GM19324 (cell line): Measurements from ENCODE around the gene NAT16.

Experiments
- ATAC-seq: cut with Tn5 transposase; IDR thresholded peaks from one replicate; pipeline ENCODE4 v1.9.1; 2021; ENCODE audit warnings: mild to moderate bottlenecking, moderate library complexity; ENCODE audit not compliant: unreplicated experiment, low FRiP score

The NAT16 gene

DNA sequence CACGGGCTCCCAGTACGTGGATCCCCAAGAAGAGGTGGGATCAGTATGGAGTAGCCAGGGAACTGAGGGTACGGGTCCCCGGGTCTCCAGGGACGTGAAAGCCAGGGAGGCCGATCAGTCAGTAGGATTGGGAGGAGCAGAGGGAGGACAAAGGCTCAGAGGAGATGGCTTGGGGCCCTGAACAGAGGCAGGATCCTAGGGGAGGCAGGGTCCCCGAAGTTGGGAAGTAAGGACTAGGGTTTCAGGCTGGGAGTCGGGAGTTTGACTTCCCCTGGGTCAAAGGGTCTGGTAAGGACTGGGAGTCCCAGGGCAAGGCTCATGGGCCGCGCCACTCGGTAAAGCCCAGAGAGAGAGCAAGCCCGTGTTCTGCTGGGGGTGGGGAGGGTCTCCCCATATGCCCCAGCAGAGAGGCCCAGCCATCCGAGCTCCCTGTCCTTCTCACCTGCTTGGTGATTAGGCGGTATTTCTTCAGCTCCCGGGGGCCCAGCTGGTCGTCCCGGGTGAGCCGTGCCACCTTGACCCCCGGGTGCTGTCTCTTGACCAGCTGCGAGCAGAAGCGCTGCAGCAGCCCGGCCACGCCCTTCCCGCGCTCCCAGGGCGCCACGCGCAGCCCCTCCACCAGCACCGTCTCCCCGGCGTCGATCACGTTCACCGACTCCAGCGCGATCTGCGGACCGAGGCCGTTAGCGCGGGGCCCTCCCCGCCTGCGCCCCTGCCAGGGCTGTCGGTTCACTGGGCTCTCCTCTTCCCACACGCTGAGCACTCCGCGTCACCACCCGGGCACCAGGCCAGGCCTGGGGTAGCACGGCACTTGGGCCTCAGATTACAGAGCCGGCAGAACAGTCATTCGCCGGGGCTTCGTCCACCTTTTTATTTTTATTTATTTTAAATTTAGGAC lies 7.0 kb downstream of the NAT16 start:
- ATAC-seq, result no peak

DNA sequence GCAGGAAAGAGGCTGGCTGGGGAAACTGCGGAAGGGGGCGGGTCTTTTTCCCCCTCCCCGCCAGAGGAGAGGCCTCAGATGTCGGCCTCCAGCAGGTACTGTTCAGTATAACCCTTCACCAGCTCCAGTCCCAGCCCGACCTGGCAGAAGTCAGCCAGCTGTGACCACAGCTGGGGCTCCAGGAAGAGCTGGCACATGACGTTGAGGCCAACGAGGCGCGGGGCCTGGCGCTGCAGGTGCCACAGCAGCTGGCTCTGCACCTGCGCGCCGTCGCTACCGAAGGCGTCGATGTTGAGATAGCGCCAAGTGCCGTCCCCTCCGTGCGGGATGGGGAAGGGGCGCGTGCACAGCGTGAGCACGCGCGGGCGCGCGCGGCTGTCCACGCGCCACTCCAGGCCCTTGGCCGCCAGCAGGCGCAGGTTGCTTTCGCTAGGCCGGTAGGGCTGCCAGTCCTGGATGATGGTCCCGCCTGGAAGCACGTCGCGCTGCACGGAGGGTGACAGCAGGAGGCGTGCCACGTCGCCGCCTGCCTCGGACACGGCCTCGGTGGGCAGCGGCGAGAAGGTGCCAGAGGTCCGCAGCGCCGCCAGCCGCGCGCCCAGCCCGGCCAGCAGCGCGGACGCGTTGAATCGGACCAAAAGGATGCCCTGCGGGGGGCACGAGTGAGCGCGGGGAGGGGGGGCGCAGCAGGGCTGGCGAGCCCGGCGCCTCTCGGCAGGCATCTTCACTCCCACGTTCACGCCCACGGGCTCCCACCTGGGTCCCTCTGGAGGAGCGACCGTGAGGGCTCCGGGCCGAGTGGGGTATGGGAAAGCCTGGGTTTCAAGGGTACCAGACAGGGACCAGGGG lies 7.9 kb downstream of the NAT16 start:
- no peak for ATAC-seq

DNA sequence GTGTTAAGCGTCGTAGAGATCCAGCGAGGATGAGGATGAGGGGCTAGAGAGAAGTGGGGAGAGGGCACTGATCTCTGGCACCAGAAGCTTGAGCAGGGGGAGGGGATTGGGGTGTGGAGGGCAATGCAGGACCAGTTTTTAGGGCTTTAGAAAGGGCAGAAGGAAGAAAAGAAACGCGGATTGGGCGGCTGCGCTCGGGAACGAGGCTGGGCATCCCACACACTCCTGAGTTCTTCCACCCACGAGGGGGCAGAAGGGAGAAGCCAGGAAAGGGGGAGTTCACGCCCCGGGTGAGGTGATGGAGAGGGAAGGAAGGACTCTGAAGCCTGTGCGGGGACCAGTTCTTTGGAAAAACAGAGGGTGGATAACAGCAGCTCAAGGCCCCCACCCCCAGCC lies 8.7 kb downstream of the NAT16 start:
- ATAC-seq, result no peak

DNA sequence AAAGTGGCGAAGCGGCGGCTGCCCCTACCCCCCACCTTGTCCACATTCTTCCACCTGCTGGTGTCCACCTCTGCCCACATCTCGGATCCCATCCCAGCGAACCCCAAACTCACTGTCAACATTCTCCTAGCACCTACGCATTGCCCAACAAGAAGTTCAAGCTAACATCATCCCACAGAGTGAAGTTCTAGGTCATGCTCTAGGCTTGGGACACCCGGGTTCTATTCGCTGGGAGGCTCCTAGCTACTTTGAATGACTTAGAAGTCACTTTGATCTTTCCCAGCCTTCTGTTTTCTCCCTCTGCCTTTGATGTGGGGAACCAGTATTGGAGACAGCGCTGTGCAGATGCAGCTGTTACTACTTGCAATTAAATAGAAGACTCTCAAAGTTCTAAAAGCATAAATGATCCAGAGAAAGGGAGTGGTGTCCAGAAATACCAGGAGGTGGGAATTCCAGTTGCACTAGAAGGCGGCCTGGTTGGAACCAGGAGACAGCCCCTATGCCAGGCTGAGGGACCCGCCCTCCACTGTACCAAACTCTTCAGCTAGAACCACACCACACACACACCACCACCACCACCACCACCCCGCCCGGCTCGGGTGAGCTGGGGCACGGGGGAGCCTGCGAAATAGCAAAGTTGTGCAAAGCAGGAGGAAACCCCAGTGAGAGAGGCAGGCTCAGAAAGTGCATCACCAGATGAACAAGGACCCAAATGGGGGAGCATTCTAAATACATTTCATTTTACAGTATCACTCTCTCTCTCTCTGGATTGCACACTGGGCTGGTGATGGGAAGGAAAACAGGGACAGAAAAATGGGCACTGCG lies 9.3 kb downstream of the NAT16 start:
- no peak for ATAC-seq

DNA sequence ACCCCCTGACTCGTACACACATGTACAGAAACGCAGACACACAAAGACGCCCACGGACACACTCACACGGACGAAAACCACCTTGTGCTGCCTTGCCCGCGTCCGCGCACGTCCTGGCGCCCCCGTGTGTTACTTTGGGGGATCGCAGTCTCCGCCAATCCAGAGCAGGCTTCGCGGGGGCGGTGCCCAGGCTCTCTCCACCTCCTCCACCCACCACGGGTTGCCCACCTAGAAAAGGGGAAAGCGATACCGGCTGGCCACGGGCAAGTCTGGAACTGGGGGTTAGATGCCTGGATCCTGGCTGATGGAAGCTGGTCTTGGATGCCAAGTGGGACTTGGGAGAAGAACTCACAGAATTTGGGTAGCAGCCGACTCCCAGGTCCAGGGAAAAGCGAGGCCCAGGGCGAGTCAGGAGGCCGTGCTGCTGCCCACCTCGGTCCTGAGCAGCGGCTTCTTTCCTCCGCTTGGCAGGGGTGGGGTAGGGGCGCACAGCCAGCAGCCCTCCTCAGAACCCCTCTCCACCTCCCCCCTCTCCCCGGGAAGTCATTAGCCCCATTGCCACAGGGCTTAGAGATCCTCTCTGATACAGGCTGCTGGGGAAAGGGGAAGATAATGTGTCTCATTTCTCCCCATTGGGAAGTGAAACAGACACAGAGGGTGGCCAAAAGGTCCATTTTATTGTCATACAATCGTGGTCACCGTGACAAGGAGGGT lies 10.1 kb downstream of the NAT16 start:
- no peak for ATAC-seq

DNA sequence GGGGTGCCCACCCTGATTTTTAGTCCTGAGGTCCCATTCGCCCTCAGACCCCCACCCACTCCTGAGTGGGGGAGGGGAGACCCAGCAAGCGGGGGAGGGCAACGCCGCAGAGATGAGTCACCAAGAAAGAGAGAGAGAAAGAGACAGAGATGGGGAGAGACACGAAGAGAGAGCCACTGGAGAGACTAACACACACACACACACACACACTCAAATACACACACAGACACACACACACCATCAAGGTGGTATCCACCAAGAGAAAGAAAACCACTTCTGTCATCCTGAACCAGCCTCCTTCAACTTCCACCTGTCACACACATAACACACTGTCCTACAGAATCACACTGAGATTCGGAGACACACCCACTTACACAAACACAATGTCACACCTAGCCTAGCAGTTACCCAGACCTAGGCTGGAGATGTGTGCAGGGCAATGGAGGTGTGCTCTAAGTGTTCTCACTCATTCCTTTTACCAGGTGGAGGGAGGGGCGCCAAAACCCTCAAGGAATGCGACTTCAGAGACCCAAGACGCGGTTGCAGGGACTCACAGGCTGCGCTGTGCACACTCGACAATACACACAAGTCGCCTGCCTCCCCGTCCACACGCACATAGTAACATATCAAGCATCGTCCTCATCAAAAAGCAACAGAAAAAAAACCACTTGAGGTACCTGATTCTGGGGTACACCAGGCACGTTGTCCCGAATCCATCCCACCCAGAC lies 10.8 kb downstream of the NAT16 start:
- no peak for ATAC-seq

DNA sequence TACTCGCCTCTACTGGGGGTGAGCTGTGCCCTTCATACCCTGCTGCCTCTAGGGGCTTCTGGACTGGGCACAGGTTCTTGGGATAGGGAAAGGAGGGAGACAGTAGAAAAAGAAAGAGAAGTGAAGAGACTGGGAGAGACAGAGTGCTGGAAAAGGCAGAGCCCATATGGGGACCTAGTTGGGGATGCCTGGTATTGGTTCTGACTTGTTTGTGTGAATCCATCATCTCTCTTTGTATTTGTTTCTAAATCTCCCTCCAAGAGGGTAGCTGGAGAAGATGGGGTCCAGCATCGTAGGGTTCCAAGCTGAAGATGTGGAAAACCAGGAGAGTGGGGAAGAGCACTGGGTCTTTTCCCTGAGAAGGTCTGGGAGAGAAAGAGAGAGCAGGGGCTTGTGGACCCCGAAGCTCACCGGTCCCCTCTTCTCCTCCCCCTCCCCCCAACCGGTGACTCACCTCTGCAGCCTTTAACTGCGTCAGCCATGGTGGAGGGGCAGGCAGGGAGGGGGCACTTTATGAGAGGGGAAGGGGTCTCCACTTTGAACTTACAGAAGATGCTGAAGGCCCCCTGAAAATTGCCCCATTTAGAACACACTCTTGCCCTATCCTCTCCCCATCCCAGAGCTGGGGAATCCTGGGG lies 11.6 kb downstream of the NAT16 start:
- no peak for ATAC-seq

DNA sequence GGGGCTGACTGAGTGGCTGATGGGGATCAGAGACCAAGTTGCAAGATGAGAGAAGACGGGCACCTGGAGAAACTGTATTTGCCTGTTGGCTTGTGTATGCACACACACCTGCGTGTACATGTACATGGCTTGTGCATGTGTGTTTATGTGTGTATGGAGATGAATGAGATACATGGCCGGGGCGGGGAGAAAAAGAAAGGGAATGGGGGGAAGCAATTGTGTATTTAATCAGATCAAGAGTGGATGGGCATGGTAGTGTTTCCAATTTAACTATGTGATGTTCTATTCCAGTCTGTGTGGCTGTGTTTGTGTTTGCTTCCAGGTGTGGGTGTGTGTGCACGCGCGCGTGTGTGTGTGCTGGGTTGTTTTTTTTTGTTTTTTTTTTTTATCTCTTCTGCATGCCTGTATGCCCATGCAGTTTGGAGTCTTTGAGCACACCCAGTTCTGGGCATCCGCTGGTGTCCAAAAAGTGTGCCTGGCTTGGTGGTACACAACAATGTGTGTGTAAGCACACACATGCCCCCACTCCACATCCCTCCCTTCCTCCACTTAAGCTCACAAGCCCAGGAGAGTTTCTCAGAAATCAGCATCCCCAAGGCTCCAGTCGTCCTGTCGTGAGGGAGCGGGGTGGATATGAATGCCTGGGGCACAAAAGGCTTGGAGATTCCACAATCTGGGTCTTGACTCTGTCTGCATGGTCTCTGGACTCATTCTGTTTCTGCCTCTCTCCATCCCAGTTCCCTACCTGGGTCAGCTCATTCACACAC lies 12.3 kb downstream of the NAT16 start:
- no peak for ATAC-seq

DNA sequence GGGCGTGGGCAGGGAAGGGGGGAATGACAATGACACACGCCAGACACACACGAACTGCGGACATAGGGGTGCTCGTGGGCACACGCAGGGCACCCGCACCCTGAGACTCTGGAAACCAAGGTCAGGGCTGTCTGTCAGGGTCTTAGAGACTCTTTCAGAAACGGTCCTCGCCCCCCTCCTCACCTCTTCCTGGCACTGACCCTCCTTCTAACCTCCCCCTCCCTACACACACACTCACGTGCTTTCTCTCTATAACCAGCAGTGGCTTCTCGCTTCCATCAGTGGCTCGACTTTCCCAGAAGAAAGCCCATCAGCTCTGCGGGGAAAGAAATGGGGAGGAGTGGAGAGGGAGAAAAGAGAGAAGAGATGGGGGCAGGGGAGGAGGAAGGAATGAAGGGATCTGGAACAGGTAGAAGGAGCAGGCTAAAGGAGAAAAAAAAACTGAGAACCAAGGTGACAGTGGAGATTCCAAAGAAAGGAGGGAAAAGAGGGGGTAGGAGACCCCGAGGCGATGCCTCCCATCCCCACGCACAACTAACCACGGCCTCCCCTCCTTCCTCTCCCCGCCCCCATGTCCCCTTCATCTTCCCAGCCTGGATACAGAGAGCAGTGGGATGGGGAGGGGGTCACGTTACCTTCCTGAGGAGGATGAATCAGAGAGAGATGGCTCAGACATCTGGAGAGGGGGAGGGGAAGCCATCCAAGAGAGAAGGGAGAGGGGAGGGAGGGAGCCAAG lies 13.0 kb downstream of the NAT16 start:
- no peak for ATAC-seq

DNA sequence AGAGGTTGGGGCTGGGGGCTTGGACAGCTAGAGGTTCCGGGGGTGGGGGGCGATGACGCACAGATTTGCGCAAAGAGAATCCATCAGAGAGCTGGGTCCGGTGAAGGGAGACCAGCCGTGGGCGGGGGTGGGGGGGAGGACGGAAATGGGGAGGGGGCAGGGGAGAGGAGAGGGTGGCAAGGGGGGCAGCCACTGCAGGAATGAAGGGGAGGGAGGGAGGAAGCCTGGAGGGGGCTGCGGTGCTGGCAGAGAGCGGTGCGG lies 13.5 kb downstream of the NAT16 start:
- ATAC-seq, result no peak

DNA sequence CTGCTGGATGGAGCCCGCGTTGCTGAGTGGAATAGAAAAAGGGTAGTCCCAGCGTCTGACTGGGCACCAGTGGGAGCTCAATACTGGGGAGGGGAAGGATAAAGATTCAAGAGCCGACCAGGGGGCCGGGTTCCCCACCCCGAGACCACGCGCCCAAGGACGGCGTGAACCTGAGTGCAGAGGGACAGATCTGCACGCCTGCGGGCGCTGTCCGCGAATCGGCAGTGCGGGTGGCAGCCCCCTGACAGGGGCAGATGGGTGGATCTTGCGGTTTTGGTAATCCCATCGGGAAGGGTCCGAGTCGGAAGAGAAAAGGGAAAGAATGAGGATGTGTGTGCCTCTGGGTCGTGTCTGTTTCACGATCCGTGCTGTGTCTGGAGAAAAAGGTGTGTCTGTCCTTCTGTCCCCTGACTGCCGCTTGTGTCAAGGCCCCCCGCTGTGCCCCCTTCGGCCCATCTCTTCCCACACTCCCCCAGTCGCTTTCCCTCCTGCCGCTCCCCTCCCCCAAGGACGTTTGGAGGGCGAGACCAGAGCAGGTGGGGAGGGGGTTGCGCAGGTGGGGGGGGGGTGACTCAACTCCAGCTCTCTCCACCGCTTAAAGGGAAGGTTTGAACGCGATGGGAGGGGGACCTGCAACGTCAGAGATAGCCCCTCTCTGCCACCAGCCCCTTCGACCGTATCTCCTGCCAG lies 14.0 kb downstream of the NAT16 start:
- ATAC-seq, result no peak

DNA sequence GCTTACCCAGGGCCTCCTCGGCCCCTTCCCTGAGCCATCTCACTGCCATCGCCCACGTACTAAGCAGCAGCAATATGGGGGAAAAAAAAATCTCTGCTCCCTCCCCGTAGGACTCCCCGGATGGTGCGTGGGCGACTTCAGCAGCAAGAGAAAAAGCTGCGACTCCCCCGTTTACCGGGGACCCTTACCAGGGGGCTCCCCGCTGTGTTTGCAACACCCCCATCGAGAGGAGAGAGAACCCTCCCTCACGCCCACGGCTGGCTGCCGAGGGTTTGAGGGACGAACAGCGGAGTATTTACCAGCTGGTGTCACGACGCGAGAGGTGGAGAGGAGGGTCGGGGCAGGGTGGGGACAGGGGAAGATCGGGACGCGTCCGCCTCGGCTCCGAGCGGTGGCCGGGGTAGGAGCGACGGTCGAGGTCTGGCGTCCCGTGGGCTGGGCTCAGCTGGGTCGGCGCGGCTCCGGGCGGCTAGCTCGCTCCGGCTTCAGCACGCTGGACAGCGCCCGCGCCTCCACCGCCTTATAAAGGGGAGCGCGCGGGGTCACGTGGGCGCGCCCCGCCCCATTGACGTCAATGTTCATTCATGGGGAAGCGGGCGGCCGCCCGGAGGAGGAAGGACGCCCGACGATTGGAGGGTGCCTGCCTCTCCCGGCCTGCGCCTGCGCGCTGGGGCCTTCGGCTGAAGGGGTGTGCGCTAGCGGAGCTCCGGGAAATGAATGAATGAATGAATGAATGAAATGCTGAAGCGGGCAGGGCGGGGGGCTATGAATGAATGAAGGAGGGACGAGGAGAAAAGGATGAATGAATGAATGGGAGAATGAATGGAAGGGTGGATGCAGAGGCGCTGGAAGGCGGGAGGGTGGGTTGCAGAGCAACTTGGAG lies 14.8 kb downstream of the NAT16 start, which contains the start of gene VGF:
TSS of gene VGF (minus strand) at position 495 of the 883 bp plus-strand sequence. CDS start 726 bp downstream, outside the sequence.
- ATAC-seq, result peak; percentile 75

DNA sequence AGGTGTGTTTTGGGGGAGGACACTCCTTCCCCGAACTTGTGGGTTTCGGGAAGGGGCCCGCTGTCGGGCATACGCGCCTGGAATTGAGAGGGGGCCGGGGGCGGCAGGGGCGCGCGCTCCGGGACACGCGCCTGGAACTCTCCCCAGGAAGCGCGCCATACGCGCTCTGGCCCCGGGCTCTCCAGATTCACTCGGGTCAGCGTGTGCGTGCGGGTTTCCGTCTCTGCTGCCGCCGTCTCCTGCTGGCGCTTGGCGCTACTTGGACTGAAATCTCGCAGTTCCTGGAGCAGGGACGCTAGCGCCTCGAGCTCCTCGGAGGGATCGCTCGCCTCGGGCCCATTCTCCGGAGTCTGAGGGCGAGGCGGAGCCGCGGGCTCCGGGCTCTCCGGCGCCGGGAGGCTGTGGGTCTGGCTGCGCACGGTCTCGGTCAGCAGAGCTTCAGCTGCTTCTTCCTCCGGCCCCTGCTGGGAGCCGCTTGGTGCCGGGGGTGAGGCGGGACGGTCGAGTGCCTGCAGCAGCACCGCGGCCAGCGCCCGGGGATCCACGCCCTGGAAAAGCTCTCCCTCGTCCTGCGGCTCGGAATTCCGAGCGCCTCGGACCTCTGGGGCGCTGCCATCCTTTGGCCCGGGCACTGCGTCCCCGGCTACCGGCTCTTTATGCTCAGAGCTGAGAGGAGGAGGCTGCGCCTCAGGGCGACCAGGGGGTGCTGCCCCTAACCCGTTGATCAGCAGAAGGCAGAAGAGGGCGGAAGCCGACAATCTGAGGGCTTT lies 15.8 kb downstream of the NAT16 start:
- ATAC-seq, result no peak

DNA sequence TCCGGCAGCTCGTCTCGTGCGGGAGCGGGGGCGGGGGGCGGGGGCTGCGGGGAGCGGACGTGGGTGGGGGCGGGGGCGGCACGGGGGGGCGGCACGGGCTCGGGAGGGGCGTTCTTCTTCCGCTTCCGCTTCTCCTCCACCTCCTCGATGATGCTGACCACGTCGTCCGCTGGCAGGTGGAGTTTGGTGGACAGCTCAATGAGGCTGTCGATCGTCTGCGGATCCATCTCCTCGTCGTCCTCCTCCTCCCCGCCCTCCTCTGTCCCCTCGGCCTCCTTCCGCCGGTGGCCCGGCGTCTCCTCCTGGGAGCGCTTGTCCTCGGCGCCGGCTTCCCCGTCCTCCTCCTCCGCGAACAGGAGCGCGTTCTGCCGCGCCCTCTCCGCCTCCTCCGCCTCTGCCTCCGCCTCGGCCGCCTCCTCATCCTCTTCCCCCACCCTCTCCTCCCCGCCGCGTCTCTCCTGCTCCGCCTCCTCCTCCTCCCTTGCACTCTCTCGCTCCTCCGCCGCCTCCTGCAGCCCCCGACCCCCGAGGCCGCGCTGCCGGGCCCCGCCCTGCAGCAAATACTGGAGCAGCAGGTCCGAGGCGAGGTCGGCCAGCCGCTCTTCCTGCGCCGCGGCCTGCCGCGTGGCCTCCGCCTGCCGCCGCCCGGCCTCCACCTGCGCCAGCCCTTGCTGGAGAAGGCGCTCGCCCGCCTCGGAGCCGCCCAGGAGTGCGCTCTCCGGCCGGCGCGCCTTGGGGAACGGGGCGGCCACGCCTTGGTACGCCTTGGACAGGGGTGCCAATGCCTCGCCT lies 16.6 kb downstream of the NAT16 start:
- no peak for ATAC-seq
